K562 (cell line): ENCODE data around the gene ZBTB8A. TPM values are rescaled to one million over a fixed set of nuclear protein-coding genes. Genes with fewer than 3 reads are reported as not detected.

Experiments
- CTCF ChIP-seq, 3 experiments: IDR thresholded peaks in 2 of 3; conservative IDR thresholded peaks in 1 of 3; 2 replicates each; pipeline ENCODE4 v1.5.1; 2011 to 2012; ENCODE audit warnings: low read length in 3 of 3, mild to moderate bottlenecking in 3 of 3, control low read depth in 2 of 3, improper control_type of control experiment in 1 of 3, inconsistent platforms in 1 of 3, low read depth in 1 of 3, mixed read lengths in 1 of 3, moderate library complexity in 1 of 3; ENCODE audit not compliant: insufficient read depth in 2 of 3
- E2F5 ChIP-seq: sonication (generic); formaldehyde crosslinking; IDR thresholded peaks from 2 replicates; pipeline ENCODE4 v1.8.0; 2022; ENCODE audit warnings: mild to moderate bottlenecking, missing genetic modification reagents
- EZH2 ChIP-seq: IDR thresholded peaks from 2 replicates; pipeline ENCODE4 v1.6.1; 2012; ENCODE audit warnings: low read depth, mild to moderate bottlenecking, inconsistent platforms, low read length, borderline replicate concordance
- FOS ChIP-seq: IDR thresholded peaks from 3 replicates; pipeline ENCODE4 v1.6.1; 2011; ENCODE audit not compliant: insufficient read length; ENCODE audit errors: extremely low read depth
- FOXK2 ChIP-seq, 2 experiments: fragments of 450-650 bp; IDR thresholded peaks in 1 of 2; conservative IDR thresholded peaks in 1 of 2; 2 replicates each; pipeline ENCODE4 v1.6.1; 2016; ENCODE audit warnings: low read depth in 2 of 2, mild to moderate bottlenecking in 1 of 2
- HNRNPUL1 ChIP-seq: fragments of 200-400 bp; formaldehyde crosslinking; IDR thresholded peaks from 2 replicates; pipeline ENCODE4 v1.6.1; 2017; ENCODE audit warnings: low read length
- MAFG ChIP-seq: fragments of 450-650 bp; conservative IDR thresholded peaks from 2 replicates; pipeline ENCODE4 v1.6.1; 2016; ENCODE audit warnings: missing genetic modification characterization, missing compliant biosample characterization
- MED1 ChIP-seq: sonication (generic); formaldehyde crosslinking; IDR thresholded peaks from 2 replicates; pipeline ENCODE4 v1.8.1; 2023; ENCODE audit warnings: missing genetic modification reagents, borderline replicate concordance
- NR1H2 ChIP-seq: sonication (generic); formaldehyde crosslinking; IDR thresholded peaks from 2 replicates; pipeline ENCODE4 v1.4.0; 2020; ENCODE audit warnings: mild to moderate bottlenecking, missing genetic modification reagents
- POLR3A ChIP-seq: IDR thresholded peaks from 2 replicates; pipeline ENCODE4 v1.6.1; 2011; ENCODE audit warnings: borderline replicate concordance, mild to moderate bottlenecking, moderate library complexity; ENCODE audit not compliant: insufficient read length, insufficient read depth; ENCODE audit errors: extremely low read depth
- PRPF4 ChIP-seq: fragments of 200-400 bp; formaldehyde crosslinking; IDR thresholded peaks from one replicate; pipeline ENCODE4 v1.6.1; 2017; ENCODE audit warnings: low read length, low read depth, mild to moderate bottlenecking; ENCODE audit not compliant: insufficient read depth, poor library complexity, severe bottlenecking
- PTBP1 ChIP-seq: fragments of 200-400 bp; formaldehyde crosslinking; IDR thresholded peaks from 2 replicates; pipeline ENCODE4 v1.6.1; 2017; ENCODE audit warnings: low read depth, low read length
- RBM34 ChIP-seq: fragments of 200-400 bp; formaldehyde crosslinking; IDR thresholded peaks from 2 replicates; pipeline ENCODE4 v1.6.1; 2018; ENCODE audit warnings: low read length, borderline replicate concordance; ENCODE audit not compliant: insufficient read depth
- SMAD1 ChIP-seq: fragments of 150-350 bp; IDR thresholded peaks from 2 replicates; pipeline ENCODE4 v1.6.1; 2014; ENCODE audit warnings: low read length, low read depth; ENCODE audit not compliant: partially characterized antibody
- SMARCE1 ChIP-seq: fragments of 450-650 bp; IDR thresholded peaks from 2 replicates; pipeline ENCODE4 v1.7.1; 2016; ENCODE audit warnings: mild to moderate bottlenecking
- SPI1 ChIP-seq: IDR thresholded peaks from 2 replicates; pipeline ENCODE4 v1.6.1; 2011; ENCODE audit warnings: low read depth, low read length, control low read depth, borderline replicate concordance
- WHSC1 ChIP-seq: IDR thresholded peaks from one replicate; pipeline ENCODE4 v1.6.1; 2012; ENCODE audit warnings: low read length, control low read depth, inconsistent platforms
- ZNF717 ChIP-seq: fragments of 250-450 bp; sonication (Bioruptor Pico); IDR thresholded peaks from 2 replicates; pipeline ENCODE4 v1.5.0; 2021
- ZNF778 ChIP-seq: fragments of 450-650 bp; formaldehyde crosslinking; IDR thresholded peaks from 2 replicates; pipeline ENCODE4 v1.4.0; 2020; ENCODE audit warnings: mild to moderate bottlenecking, moderate library complexity
- polyA plus RNA-seq, 8 experiments: library from polyadenylated mRNA; depleted of rRNA in 4 of 8; stranded (reverse) in 5 of 8; unstranded in 3 of 8; fragments of >200 nt; fragmentation: Nextera tagmentation in 2 of 8; fragmentation: Illumina TruSeq in 1 of 8; extraction: Ambion mirVana in 2 of 8; extraction: Trizol in 1 of 8; gene quantifications; 2 replicates each; pipeline versions ENCODE4 v1.2.1 to v1.2.3, GENCODE V29; 2011 to 2014; ENCODE audit warnings: inconsistent platforms in 1 of 8, missing spikeins in 1 of 8
- total RNA-seq, 7 experiments: library from RNA; depleted of rRNA in 6 of 7; stranded (reverse); fragments of >200 nt in 6 of 7; fragmentation: Illumina TruSeq in 2 of 7; extraction: Trizol in 2 of 7; gene quantifications; 2 replicates each; pipeline versions ENCODE4 v1.2.1 to v1.2.3, GENCODE V29; 2011 to 2021; ENCODE audit warnings: low replicate concordance in 1 of 7
- TF ChIP-seq, protein P1 (sequence below): fragments of 450-650 bp; conservative IDR thresholded peaks from 2 replicates; pipeline ENCODE4 v1.6.1; 2016; ENCODE audit warnings: missing genetic modification characterization, low read depth, mild to moderate bottlenecking, missing compliant biosample characterization, moderate library complexity
- TF ChIP-seq, protein P2 (sequence below): sonication (generic); formaldehyde crosslinking; IDR thresholded peaks from 2 replicates; pipeline ENCODE4 v1.5.0; 2020; ENCODE audit warnings: missing genetic modification reagents
- TF ChIP-seq, protein P3 (sequence below): fragments of 450-650 bp; IDR thresholded peaks from 2 replicates; pipeline ENCODE4 v1.7.1; 2018; ENCODE audit warnings: mild to moderate bottlenecking, low read depth; ENCODE audit not compliant: partially characterized antibody

Gene ZBTB8A
- total and polyA plus RNA-seq, 9 of the 15 experiments (the other 6 are each of a cell fraction or from before 2014, with no cell fraction given) = 0.01 to 0.64 (median 0.09) TPM

DNA sequence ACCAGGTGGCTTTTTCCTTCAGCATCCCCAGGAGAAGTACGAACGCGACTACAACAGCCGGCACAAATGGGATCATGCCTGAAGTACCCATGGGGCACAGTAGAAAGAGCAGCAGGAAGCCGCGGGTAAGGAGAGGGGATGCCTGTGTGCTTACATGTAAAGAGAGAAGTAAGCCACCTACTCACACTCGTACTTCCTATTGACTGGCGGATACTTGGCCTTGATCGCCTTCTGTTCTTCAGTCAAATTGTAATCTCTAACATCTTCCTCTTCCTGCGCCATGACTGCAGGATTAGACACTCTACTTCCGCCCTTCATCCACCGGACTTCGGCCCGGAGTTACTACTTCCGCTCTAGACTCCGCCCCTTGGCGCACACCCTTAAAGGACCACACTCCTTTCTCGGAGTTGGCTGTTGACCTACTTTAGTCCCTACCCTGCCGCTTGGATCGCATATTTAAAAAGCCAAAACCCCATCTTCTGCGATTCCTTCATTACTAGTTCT is 111.1 kb downstream of the ZBTB8A start, which contains the start of gene ZBTB8OS (continued):
- no peak for TF ChIP-seq SMAD1
- TF ChIP-seq WHSC1 = no peak
- no peak for TF ChIP-seq EZH2
- TF ChIP-seq, protein P1, sequence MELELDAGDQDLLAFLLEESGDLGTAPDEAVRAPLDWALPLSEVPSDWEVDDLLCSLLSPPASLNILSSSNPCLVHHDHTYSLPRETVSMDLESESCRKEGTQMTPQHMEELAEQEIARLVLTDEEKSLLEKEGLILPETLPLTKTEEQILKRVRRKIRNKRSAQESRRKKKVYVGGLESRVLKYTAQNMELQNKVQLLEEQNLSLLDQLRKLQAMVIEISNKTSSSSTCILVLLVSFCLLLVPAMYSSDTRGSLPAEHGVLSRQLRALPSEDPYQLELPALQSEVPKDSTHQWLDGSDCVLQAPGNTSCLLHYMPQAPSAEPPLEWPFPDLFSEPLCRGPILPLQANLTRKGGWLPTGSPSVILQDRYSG (tag) = no peak
- TF ChIP-seq, protein P2, sequence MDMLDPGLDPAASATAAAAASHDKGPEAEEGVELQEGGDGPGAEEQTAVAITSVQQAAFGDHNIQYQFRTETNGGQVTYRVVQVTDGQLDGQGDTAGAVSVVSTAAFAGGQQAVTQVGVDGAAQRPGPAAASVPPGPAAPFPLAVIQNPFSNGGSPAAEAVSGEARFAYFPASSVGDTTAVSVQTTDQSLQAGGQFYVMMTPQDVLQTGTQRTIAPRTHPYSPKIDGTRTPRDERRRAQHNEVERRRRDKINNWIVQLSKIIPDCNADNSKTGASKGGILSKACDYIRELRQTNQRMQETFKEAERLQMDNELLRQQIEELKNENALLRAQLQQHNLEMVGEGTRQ (CRISPR knock-in tag) = no peak
- no peak for TF ChIP-seq E2F5 (CRISPR knock-in tag)
- TF ChIP-seq SMARCE1 = peak; percentile 46; the same call in 1 of the 2 replicates
- TF ChIP-seq PRPF4 = no peak
- TF ChIP-seq FOXK2 (conservative IDR thresholded peaks at IDR 0.05 in 1 of 2, IDR thresholded peaks at IDR 0.05 in 1 of 2; ENCODE audit: low read depth in 2 of 2) = peak in 1 of 2 experiments; percentile 78; a peak in 3 of 4 replicates
- TF ChIP-seq SPI1 = peak; percentile 90
- no peak for TF ChIP-seq HNRNPUL1
- TF ChIP-seq PTBP1 = no peak
- no peak for TF ChIP-seq ZNF778 (CRISPR knock-in tag)
- no peak for TF ChIP-seq POLR3A
- TF ChIP-seq FOS = no peak
- TF ChIP-seq, protein P3, sequence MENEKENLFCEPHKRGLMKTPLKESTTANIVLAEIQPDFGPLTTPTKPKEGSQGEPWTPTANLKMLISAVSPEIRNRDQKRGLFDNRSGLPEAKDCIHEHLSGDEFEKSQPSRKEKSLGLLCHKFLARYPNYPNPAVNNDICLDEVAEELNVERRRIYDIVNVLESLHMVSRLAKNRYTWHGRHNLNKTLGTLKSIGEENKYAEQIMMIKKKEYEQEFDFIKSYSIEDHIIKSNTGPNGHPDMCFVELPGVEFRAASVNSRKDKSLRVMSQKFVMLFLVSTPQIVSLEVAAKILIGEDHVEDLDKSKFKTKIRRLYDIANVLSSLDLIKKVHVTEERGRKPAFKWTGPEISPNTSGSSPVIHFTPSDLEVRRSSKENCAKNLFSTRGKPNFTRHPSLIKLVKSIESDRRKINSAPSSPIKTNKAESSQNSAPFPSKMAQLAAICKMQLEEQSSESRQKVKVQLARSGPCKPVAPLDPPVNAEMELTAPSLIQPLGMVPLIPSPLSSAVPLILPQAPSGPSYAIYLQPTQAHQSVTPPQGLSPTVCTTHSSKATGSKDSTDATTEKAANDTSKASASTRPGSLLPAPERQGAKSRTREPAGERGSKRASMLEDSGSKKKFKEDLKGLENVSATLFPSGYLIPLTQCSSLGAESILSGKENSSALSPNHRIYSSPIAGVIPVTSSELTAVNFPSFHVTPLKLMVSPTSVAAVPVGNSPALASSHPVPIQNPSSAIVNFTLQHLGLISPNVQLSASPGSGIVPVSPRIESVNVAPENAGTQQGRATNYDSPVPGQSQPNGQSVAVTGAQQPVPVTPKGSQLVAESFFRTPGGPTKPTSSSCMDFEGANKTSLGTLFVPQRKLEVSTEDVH = peak; percentile 97
- no peak for TF ChIP-seq MAFG
- no peak for TF ChIP-seq ZNF717
- TF ChIP-seq MED1 (CRISPR knock-in tag) = no peak
- TF ChIP-seq NR1H2 = no peak
- TF ChIP-seq CTCF (IDR thresholded peaks at IDR 0.05 in 2 of 3, conservative IDR thresholded peaks at IDR 0.05 in 1 of 3; ENCODE audit: insufficient read depth in 2 of 3, low read depth in 1 of 3, low read length in 3 of 3) = no peak
- TF ChIP-seq RBM34 = no peak
